ENCODE data around the gene NATD1. TPM values are rescaled to one million over a fixed set of nuclear protein-coding genes. Genes with fewer than 3 reads are reported as not detected.
"Not testable (repeated sequence)": the region's sequence is repeated elsewhere in the genome, so short reads cannot be mapped to it uniquely, and the experiment has no call there.

The NATD1 gene
- total RNA-seq, 2 experiments from 2014 or later: 1.1 to 1.3 TPM

- Mint-ChIP-seq H3K27ac (no peak overlapping the region), H3K36me3 (ENCODE audit: low read depth) (peaks cover 21% of the 10 kb centered on the region), H3K27me3 (no peaks in the 10 kb centered on the region), H3K4me1 (ENCODE audit: low read depth) (peaks cover 18% of the 10 kb centered on the region), H3K9me3 (no peaks in the 10 kb centered on the region), H3K4me3 (no peak overlapping the region)
- POLR2A ChIA-PET: interaction anchor here (1.0 kb wide), 1 partner anchor 15 kb away, joined by 3 read pairs; the partner anchor contains the start of gene TMEM11
- intact Hi-C loops (cut with micrococcal nuclease): no loop called here
- TF ChIP-seq CTCF (IDR thresholded peaks at IDR 0.05): no peak
- ATAC-seq: no peak
- CTCF ChIA-PET: interaction anchor here (3.2 kb wide), 1 partner anchor 79 kb away, joined by 7 read pairs; no protein-coding TSS in a partner anchor
- no peak for DNase-seq
These were observed 54.8 kb downstream of the NATD1 start for GRCh38 chr17:21198411-21198810.

- intact Hi-C loops (cut with micrococcal nuclease): no loop called here
- no peaks in the 10 kb centered on the region for H3K9me3 Mint-ChIP-seq
- ChIA-PET POLR2A (interaction anchor here (0.8 to 1.3 kb wide), 3 partner anchors 10 to 117 kb away, joined by 3 to 4 read pairs (median 3); partner anchors contain the start of gene TMEM11), CTCF (no interaction called here)
- no peak for ATAC-seq
- H3K4me1 Mint-ChIP-seq (ENCODE audit: low read depth): peaks cover 15% of the 10 kb centered on the region
- H3K4me3 Mint-ChIP-seq: no peak overlapping the region
- H3K27ac Mint-ChIP-seq: no peak overlapping the region
- TF ChIP-seq CTCF (IDR thresholded peaks at IDR 0.05): no peak
- peaks cover 22% of the 10 kb centered on the region for H3K36me3 Mint-ChIP-seq (ENCODE audit: low read depth)
- H3K27me3 Mint-ChIP-seq: no peaks in the 10 kb centered on the region
- no peak for DNase-seq
These were observed 57.1 kb downstream of the NATD1 start for GRCh38 chr17:21196126-21196525.

GRCh38 chr17:21194703-21195102 is 58.5 kb downstream of the NATD1 start:
- ChIA-PET POLR2A (interaction anchor here (2.1 kb wide), 1 partner anchor 17 kb away, joined by 4 read pairs; no protein-coding TSS in a partner anchor), CTCF (interaction anchor here (1.3 to 1.5 kb wide), 2 partner anchors 17 to 73 kb away, joined by 3 to 4 read pairs; no protein-coding TSS in a partner anchor)
- H3K36me3 Mint-ChIP-seq (ENCODE audit: low read depth): peaks cover 22% of the 10 kb centered on the region
- H3K4me3 Mint-ChIP-seq: no peak overlapping the region
- ATAC-seq (no peak), DNase-seq (no peak)
- intact Hi-C loops (cut with micrococcal nuclease): no loop called here
- H3K27me3 Mint-ChIP-seq: no peaks in the 10 kb centered on the region
- TF ChIP-seq CTCF (IDR thresholded peaks at IDR 0.05): no peak
- H3K4me1 Mint-ChIP-seq (ENCODE audit: low read depth): peaks cover 7% of the 10 kb centered on the region
- no peaks in the 10 kb centered on the region for H3K9me3 Mint-ChIP-seq
- H3K27ac Mint-ChIP-seq: peak overlapping the region; percentile 49

GRCh38 chr17:21194226-21194625 is 59.0 kb downstream of the NATD1 start:
- DNase-seq (no peak), ATAC-seq (no peak)
- Mint-ChIP-seq H3K4me3 (no peak overlapping the region), H3K27me3 (no peaks in the 10 kb centered on the region), H3K4me1 (ENCODE audit: low read depth) (peaks cover 7% of the 10 kb centered on the region), H3K36me3 (ENCODE audit: low read depth) (peaks cover 22% of the 10 kb centered on the region), H3K27ac (no peak overlapping the region), H3K9me3 (no peaks in the 10 kb centered on the region)
- TF ChIP-seq CTCF (IDR thresholded peaks at IDR 0.05): no peak
- CTCF ChIA-PET: interaction anchor here (1.3 to 1.9 kb wide), 3 partner anchors 17 to 73 kb away, joined by 3 to 5 read pairs (median 4); partner anchors contain the start of gene TMEM11
- POLR2A ChIA-PET: interaction anchor here (2.1 kb wide), 1 partner anchor 17 kb away, joined by 4 read pairs; no protein-coding TSS in a partner anchor
- intact Hi-C loops (cut with micrococcal nuclease): no loop called here

GRCh38 chr17:21193031-21193430 is 60.2 kb downstream of the NATD1 start:
- POLR2A ChIA-PET: no interaction called here
- H3K27ac Mint-ChIP-seq: no peak overlapping the region
- H3K4me3 Mint-ChIP-seq: no peak overlapping the region

GRCh38 chr17:21192414-21192813 is 60.8 kb downstream of the NATD1 start:
- CTCF ChIA-PET: interaction anchor here (1.9 kb wide), 1 partner anchor 21 kb away, joined by 5 read pairs; the partner anchor contains the start of gene TMEM11
- H3K27me3 Mint-ChIP-seq; ATAC-seq; H3K9me3 Mint-ChIP-seq; H3K27ac Mint-ChIP-seq; H3K4me1 Mint-ChIP-seq (ENCODE audit: low read depth); H3K4me3 Mint-ChIP-seq; intact Hi-C loops (cut with micrococcal nuclease); DNase-seq: not testable (repeated sequence)
- POLR2A ChIA-PET: interaction anchor here (1.1 kb wide), 1 partner anchor 11 kb away, joined by 3 read pairs; no protein-coding TSS in a partner anchor
- H3K36me3 Mint-ChIP-seq (ENCODE audit: low read depth): peaks cover 13% of the 10 kb centered on the region

More at GRCh38 chr17:21193031-21193430, 60.2 kb downstream of the NATD1 start:
- intact Hi-C loops (cut with micrococcal nuclease): no loop called here
- no peaks in the 10 kb centered on the region for H3K9me3 Mint-ChIP-seq
- DNase-seq: peak; percentile 23
- no peak for TF ChIP-seq CTCF (IDR thresholded peaks at IDR 0.05)
- peaks cover 19% of the 10 kb centered on the region for H3K36me3 Mint-ChIP-seq (ENCODE audit: low read depth)
- CTCF ChIA-PET: interaction anchor here (1.9 kb wide), 1 partner anchor 21 kb away, joined by 5 read pairs; the partner anchor contains the start of gene TMEM11
- no peaks in the 10 kb centered on the region for H3K27me3 Mint-ChIP-seq
- peak; percentile 51 for ATAC-seq
- H3K4me1 Mint-ChIP-seq (ENCODE audit: low read depth): peaks cover 7% of the 10 kb centered on the region
